Suppressor macrophage (primary cell): ENCODE measurements around the gene PLIN5.
A peak's percentile ranks its signal among the peaks of the same experiment; 100 is the strongest.

Source experiments
- DNase-seq, 4 experiments: peaks; one replicate each; pipeline ENCODE4 v3.0.0-alpha.2; 2020 to 2022

Gene PLIN5

GRCh38 chr19:4567584-4568071 lies 32.6 kb upstream of the PLIN5 start:
- peak; percentile 84 to 89 (median 86) for DNase-seq

- no peak for DNase-seq
Measured at GRCh38 chr19:4566402-4567051, 31.5 kb upstream of the PLIN5 start.

GRCh38 chr19:4563562-4563961 lies 28.5 kb upstream of the PLIN5 start:
- peak; percentile 89 to 95 (median 90) for DNase-seq

GRCh38 chr19:4562085-4562484 lies 27.1 kb upstream of the PLIN5 start:
- DNase-seq, result peak; percentile 83 to 95 (median 88)

- DNase-seq, result peak; percentile 89 to 95 (median 92)
Measured at GRCh38 chr19:4559569-4559968, 24.5 kb upstream of the PLIN5 start, which contains the start of gene SEMA6B. TSS of gene SEMA6B (minus strand) at chr19:4559684. CDS start at chr19:4558457, 1,227 bp downstream.

GRCh38 chr19:4557971-4558941 lies 23.2 kb upstream of the PLIN5 start:
- peak; percentile 45 to 69 (median 62) for DNase-seq

GRCh38 chr19:4557144-4557970 lies 22.3 kb upstream of the PLIN5 start:
- peak in 1 of 4 experiments; percentile 35 for DNase-seq

GRCh38 chr19:4556597-4557127 lies 21.6 kb upstream of the PLIN5 start:
- peak; percentile 55 to 87 (median 62) for DNase-seq

- DNase-seq, result peak in 1 of 4 experiments; percentile 46
Measured at GRCh38 chr19:4555657-4556561, 20.9 kb upstream of the PLIN5 start.

GRCh38 chr19:4554717-4555116 lies 19.7 kb upstream of the PLIN5 start:
- DNase-seq, result no peak

- no peak for DNase-seq
Measured at GRCh38 chr19:4553775-4554174, 18.8 kb upstream of the PLIN5 start.

GRCh38 chr19:4553092-4553695 lies 18.2 kb upstream of the PLIN5 start:
- DNase-seq, result no peak

- DNase-seq, result no peak
Measured at GRCh38 chr19:4552525-4552819, 17.4 kb upstream of the PLIN5 start.

- no peak for DNase-seq
Measured at GRCh38 chr19:4550479-4551050, 15.5 kb upstream of the PLIN5 start.

- no peak for DNase-seq
Measured at GRCh38 chr19:4550018-4550417, 15.0 kb upstream of the PLIN5 start.

GRCh38 chr19:4548238-4548584 lies 13.2 kb upstream of the PLIN5 start:
- no peak for DNase-seq

- peak; percentile 31 to 68 (median 48) for DNase-seq
Measured at GRCh38 chr19:4547303-4548237, 12.5 kb upstream of the PLIN5 start.

GRCh38 chr19:4543842-4544647 lies 9.0 kb upstream of the PLIN5 start:
- DNase-seq, result peak in 1 of 4 experiments; percentile 52
